Epithelial cell of esophagus (primary cell): ENCODE measurements around the gene RAI2.

Experiments used
- DNase-seq: peaks from one replicate; pipeline ENCODE4 v3.0.0; 2010; ENCODE audit warnings: low read depth
- H3K4me3 ChIP-seq: 2 replicates; pipeline ENCODE4 v1.5.1; 2011; ENCODE audit warnings: mild to moderate bottlenecking, low read length, control low read depth
- CTCF ChIP-seq: IDR thresholded peaks from 2 replicates; pipeline ENCODE4 v1.5.1; 2011; ENCODE audit warnings: low read depth, mild to moderate bottlenecking, low read length, control low read depth, inconsistent platforms; ENCODE audit not compliant: insufficient read depth; ENCODE audit errors: missing control alignments

RAI2 gene

GRCh38 chrX:17861489-17862011, 452 bp upstream of the RAI2 start:
- no peak for TF ChIP-seq CTCF
- no peak for DNase-seq
- H3K4me3 ChIP-seq: no peak overlapping the region

GRCh38 chrX:17860179-17860780, 818 bp downstream of the RAI2 start:
- no peak for DNase-seq
- no peak overlapping the region for H3K4me3 ChIP-seq
- TF ChIP-seq CTCF: no peak

GRCh38 chrX:17859609-17860178, 1.4 kb downstream of the RAI2 start:
- H3K4me3 ChIP-seq: no peak overlapping the region
- TF ChIP-seq CTCF: no peak
- no peak for DNase-seq

- TF ChIP-seq CTCF: no peak
- DNase-seq: no peak
- no peak overlapping the region for H3K4me3 ChIP-seq
Observed at GRCh38 chrX:17854531-17854930, 6.6 kb downstream of the RAI2 start.

- no peak overlapping the region for H3K4me3 ChIP-seq
- no peak for TF ChIP-seq CTCF
- DNase-seq: no peak
Observed at GRCh38 chrX:17854069-17854468, 7.0 kb downstream of the RAI2 start.

GRCh38 chrX:17851874-17852273, 9.2 kb downstream of the RAI2 start:
- no peak for TF ChIP-seq CTCF
- DNase-seq: no peak

More at GRCh38 chrX:17851874-17852273, 9.2 kb downstream of the RAI2 start:
- H3K4me3 ChIP-seq: no peak overlapping the region
